A673 (cell line): ENCODE data around the gene HMCN1. TPM values are rescaled to one million over a fixed set of nuclear protein-coding genes. Genes with fewer than 3 reads are reported as not detected.

ENCODE experiments used
- BruUV-seq: library from RNA; stranded (reverse); fragments of 400-500 nt; replicated peaks from 2 replicates; lab custom pipeline; 2021; lab: Mats Ljungman, UMichigan
- CTCF ChIA-PET: fragments of 300-600 bp; sonication (Branson Sonifier 250); formaldehyde crosslinking; loops from one replicate; lab custom pipeline; 2022; ENCODE audit warnings: antibody characterized with exemption; lab: Charles Lee
- POLR2A ChIA-PET: fragments of 300-600 bp; sonication (Branson Sonifier 250); formaldehyde crosslinking; loops from one replicate; lab custom pipeline; 2022; ENCODE audit warnings: antibody characterized with exemption; ENCODE audit not compliant: low non-redundant PET; lab: Charles Lee
- DNase-seq: peaks from one replicate; pipeline ENCODE4 v3.0.0-alpha.2; 2015; ENCODE audit warnings: low spot score
- H3K27ac ChIP-seq: fragments of 200-600 bp; sonication (generic); 2 replicates; pipeline ENCODE4 v1.5.1; 2016; ENCODE audit warnings: mixed run types, low read depth, mild to moderate bottlenecking, mixed read lengths, antibody characterized with exemption, low read length; ENCODE audit not compliant: poor library complexity, severe bottlenecking
- H3K27me3 ChIP-seq: fragments of 200-600 bp; sonication (generic); replicated peaks from 2 replicates; pipeline ENCODE4 v1.6.1; 2017; ENCODE audit warnings: mixed run types, low read depth, mild to moderate bottlenecking, mixed read lengths, antibody characterized with exemption, low read length; ENCODE audit not compliant: insufficient read depth, poor library complexity
- H3K36me3 ChIP-seq: fragments of 200-600 bp; sonication (generic); 2 replicates; pipeline ENCODE4 v1.6.1; 2016; ENCODE audit warnings: mixed run types, mild to moderate bottlenecking, mixed read lengths, antibody characterized with exemption, low read length; ENCODE audit not compliant: insufficient read depth, poor library complexity, severe bottlenecking
- H3K4me1 ChIP-seq: fragments of 200-600 bp; sonication (generic); 2 replicates; pipeline ENCODE4 v1.6.1; 2017; ENCODE audit warnings: mixed run types, mild to moderate bottlenecking, mixed read lengths, antibody characterized with exemption, low read length; ENCODE audit not compliant: insufficient read depth, poor library complexity, severe bottlenecking
- H3K4me3 ChIP-seq: fragments of 200-600 bp; sonication (generic); 2 replicates; pipeline ENCODE4 v1.5.1; 2016; ENCODE audit warnings: low read depth, mixed run types, mild to moderate bottlenecking, mixed read lengths, low read length; ENCODE audit not compliant: poor library complexity, severe bottlenecking
- H3K9me3 ChIP-seq: fragments of 200-600 bp; sonication (generic); 2 replicates; pipeline ENCODE4 v1.6.1; 2016; ENCODE audit warnings: mixed run types, low read depth, mild to moderate bottlenecking, mixed read lengths, antibody characterized with exemption, low read length; ENCODE audit not compliant: poor library complexity, severe bottlenecking
- EZH2 ChIP-seq: fragments of 200-600 bp; sonication (generic); IDR thresholded peaks from 2 replicates; pipeline ENCODE4 v1.6.1; 2017; ENCODE audit warnings: borderline replicate concordance, low read depth, mild to moderate bottlenecking, mixed read lengths, antibody characterized with exemption, low read length; ENCODE audit not compliant: poor library complexity, severe bottlenecking
- intact Hi-C: fragments of 100-400 bp; cut with micrococcal nuclease; formaldehyde crosslinking; loops from one replicate; pipeline ENCODE4 v1.10.0; 2022; ENCODE audit not compliant: unreplicated experiment
- total RNA-seq: library from RNA; stranded (reverse); gene quantifications from 2 replicates; pipeline ENCODE4 v1.2.3, GENCODE V29; 2021
- TF ChIP-seq, protein P1 (sequence below): fragments of 300-800, 200-600 bp; sonication (generic); conservative IDR thresholded peaks from 2 replicates; pipeline ENCODE4 v1.5.1; 2017; ENCODE audit warnings: low read depth, mild to moderate bottlenecking, antibody characterized with exemption, low read length, moderate library complexity, mixed read lengths

The HMCN1 gene
- total RNA-seq, 1 experiment from 2014 or later: 134 TPM

DNA sequence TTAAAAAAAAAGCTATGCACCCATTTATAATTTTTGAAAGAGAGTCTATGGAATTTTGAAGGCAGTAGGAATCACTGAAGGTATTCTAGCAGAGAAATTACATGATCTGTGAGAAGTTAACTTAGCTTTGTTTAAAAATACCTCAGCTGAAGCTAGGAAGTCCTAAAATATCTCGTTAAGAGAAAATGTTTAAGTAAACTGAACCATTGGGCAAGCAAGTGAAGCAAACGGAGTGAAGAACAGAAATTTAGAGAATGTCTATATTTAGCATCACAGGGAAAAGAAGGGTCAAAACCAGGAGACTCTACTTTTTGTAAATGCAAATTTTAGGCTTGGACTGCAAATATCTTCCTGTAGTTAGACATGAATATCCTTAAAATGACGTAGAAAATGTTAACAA, 230.8 kb downstream of the HMCN1 start:
- Histone ChIP-seq H3K27ac (peak overlapping the region; percentile 68), H3K27me3 (no peaks in the 10 kb centered on the region), H3K36me3 (peaks cover 50% of the 10 kb centered on the region), H3K4me3 (no peak overlapping the region), H3K4me1 (peaks cover 40% of the 10 kb centered on the region), H3K9me3 (no peaks in the 10 kb centered on the region)
- DNase-seq: no peak
- TSS peak; percentile 13 for BruUV-seq
- intact Hi-C loops: loop anchor here (5.0 kb wide), 1 partner anchor 33 kb away; no protein-coding TSS in a partner anchor
- no peak for TF ChIP-seq EZH2
- TF ChIP-seq, protein P1, sequence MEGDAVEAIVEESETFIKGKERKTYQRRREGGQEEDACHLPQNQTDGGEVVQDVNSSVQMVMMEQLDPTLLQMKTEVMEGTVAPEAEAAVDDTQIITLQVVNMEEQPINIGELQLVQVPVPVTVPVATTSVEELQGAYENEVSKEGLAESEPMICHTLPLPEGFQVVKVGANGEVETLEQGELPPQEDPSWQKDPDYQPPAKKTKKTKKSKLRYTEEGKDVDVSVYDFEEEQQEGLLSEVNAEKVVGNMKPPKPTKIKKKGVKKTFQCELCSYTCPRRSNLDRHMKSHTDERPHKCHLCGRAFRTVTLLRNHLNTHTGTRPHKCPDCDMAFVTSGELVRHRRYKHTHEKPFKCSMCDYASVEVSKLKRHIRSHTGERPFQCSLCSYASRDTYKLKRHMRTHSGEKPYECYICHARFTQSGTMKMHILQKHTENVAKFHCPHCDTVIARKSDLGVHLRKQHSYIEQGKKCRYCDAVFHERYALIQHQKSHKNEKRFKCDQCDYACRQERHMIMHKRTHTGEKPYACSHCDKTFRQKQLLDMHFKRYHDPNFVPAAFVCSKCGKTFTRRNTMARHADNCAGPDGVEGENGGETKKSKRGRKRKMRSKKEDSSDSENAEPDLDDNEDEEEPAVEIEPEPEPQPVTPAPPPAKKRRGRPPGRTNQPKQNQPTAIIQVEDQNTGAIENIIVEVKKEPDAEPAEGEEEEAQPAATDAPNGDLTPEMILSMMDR: no peak
- ChIA-PET POLR2A (no interaction called here), CTCF (no interaction called here)

DNA sequence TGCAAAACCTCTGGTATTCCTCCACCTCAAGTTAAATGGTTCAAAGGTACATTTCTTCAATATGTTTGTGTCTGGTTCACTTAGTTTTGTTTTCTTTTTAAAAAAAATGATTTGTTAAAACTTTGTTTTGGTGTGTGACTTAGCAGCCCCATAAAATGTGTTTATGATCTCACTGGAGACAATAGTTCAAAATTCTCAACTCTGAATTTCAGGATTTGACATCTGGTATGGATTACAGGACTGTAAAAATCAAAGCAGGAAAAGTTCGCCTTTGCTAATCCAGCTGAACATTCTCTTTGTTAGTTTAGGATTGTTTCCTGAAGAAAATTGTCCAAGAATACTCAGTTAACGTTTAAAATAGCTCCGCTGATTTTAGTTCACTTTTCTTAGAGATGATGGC, 231.7 kb downstream of the HMCN1 start:
- no peak for TF ChIP-seq EZH2
- peaks cover 59% of the 10 kb centered on the region for H3K36me3 ChIP-seq
- intact Hi-C loops: loop anchor here (5.0 kb wide), 1 partner anchor 34 kb away; no protein-coding TSS in a partner anchor

DNA sequence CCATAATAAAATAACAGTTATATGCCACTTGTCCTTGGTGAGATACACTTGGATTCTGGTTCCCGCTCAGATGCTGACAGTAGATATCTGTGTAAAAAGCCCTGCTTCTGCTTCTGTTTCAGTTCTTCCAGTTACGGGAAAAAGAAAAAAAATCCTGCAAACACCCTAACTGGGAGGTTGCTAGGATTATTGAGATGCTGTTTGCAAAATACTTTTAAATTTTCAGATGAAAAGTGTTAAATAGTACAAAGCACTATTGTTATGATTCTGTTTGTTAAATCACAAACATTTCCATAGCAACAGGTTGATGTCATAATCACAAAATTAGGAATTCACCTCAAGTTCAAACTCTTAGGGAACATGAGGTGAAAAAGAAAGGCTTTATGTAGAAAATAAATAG, 232.3 kb downstream of the HMCN1 start:
- Histone ChIP-seq H3K27me3 (no peaks in the 10 kb centered on the region), H3K36me3 (peaks cover 60% of the 10 kb centered on the region), H3K27ac (peak overlapping the region; percentile 68), H3K9me3 (no peaks in the 10 kb centered on the region), H3K4me3 (no peak overlapping the region), H3K4me1 (peaks cover 31% of the 10 kb centered on the region)
- no peak for DNase-seq
- BruUV-seq: no TSS peak
- ChIA-PET CTCF (no interaction called here), POLR2A (no interaction called here)
- TF ChIP-seq EZH2: no peak
- TF ChIP-seq, protein P1: no peak
- intact Hi-C loops: loop anchor here (5.0 kb wide), 1 partner anchor 34 kb away; no protein-coding TSS in a partner anchor

More for the DNA sequence above, 231.7 kb downstream of the HMCN1 start:
- peak; percentile 65 for DNase-seq
- ChIA-PET POLR2A (no interaction called here), CTCF (no interaction called here)
- Histone ChIP-seq H3K9me3 (no peaks in the 10 kb centered on the region), H3K27ac (peak overlapping the region; percentile 68), H3K4me3 (no peak overlapping the region), H3K27me3 (no peaks in the 10 kb centered on the region), H3K4me1 (peaks cover 37% of the 10 kb centered on the region)
- no TSS peak for BruUV-seq

DNA sequence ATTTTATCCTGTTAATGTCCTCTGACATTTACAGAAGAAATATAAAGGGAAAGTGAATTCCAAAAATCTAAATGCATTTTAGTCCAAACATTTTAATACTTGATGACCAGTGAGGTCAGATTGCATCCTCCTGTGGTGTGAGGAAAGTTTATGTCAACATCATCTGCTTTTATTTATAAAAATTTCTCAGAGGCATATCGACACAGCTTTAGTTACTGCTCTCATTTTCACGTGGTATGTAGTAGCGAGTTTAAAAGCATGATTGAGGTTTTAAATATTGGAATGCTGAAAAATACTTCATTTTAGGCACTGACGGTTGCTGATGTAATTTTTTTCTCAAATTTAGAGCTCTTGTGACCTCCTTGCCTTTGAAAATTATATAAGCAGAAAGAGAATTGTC, 234.8 kb downstream of the HMCN1 start:
- intact Hi-C loops: loop anchor here (5.0 kb wide), 1 partner anchor 37 kb away; no protein-coding TSS in a partner anchor
- no peak overlapping the region for H3K4me3 ChIP-seq
- ChIA-PET CTCF (no interaction called here), POLR2A (no interaction called here)
- H3K4me1 ChIP-seq: peaks cover 25% of the 10 kb centered on the region
- TF ChIP-seq, protein P1: no peak
- no peak for TF ChIP-seq EZH2
- no peak for DNase-seq
- H3K27ac ChIP-seq: no peak overlapping the region
- H3K36me3 ChIP-seq: peaks cover 76% of the 10 kb centered on the region
- no peaks in the 10 kb centered on the region for H3K27me3 ChIP-seq
- no peaks in the 10 kb centered on the region for H3K9me3 ChIP-seq
- BruUV-seq: no TSS peak
